ENCODE results near the gene DDX18.
"Not testable (repeated sequence)": the region's sequence is repeated elsewhere in the genome, so short reads cannot be mapped to it uniquely, and the experiment has no call there.

DDX18 gene

GRCh38 chr2:117814417-117815264 is at the start of gene DDX18:
Gene DDX18, plus strand, starts transcription at chr2:117814691. Its CDS starts 87 bp downstream, at chr2:117814778.
- DNase-seq = peak; percentile 96 to 97

GRCh38 chr2:117770730-117771129 is 43.8 kb upstream of the DDX18 start:
- DNase-seq = no peak

DNA sequence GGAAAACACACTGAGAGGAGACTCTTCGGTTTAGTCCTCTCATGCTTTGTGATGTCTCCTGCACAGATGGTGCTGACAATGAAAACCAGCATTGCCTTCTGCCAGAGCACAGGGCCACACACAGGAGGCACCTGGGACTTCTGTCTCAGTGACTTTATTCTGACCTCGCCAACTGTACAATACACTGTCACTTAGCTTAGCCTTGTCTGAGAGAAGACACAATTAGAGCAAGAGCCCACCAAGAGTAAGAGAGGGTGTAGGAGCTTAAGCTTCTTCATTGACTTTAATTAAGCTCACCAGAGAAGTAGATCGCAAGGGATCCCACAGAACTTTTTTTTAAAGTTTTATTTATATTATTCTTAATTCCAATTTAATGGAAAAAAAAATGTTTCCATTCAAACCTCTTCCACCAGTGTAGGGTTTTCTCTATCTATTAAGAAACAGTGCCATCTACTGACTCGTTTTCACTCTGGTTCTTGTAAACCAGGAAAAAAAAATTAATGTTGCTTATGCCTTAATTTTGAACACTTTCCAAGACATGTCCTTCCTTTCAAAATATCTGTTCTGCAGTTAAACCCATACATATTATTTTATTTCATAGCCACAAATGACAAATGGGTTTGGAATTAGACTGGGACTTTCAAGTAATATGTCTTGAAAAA is 42.4 kb upstream of the DDX18 start:
- DNase-seq = no peak

GRCh38 chr2:117774716-117775115 is 39.8 kb upstream of the DDX18 start:
- DNase-seq = no peak

DNA sequence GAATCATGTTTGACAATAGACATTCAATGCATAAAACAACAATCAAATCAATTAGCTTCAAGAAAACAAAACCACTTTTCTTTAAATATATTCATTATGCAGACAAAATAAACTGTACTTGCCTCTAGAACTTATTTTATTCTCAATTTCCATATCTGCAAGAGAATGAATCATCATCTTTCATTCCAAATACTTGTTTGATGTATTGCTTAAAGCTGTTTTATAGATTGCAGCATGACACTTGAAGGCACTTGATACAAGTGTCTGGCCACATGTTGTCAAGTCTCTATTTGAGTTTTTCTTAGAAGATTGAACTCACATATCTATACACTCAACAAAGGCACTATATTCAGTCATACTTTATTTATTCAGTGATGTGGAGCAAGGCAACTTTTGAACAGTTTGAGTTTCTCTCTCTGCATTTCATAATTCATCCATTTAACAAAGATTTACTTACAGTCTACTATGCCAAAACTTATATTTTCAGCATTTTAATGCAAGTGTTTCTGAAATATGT is 38.7 kb upstream of the DDX18 start:
- DNase-seq = no peak

- DNase-seq = no peak
These were observed 37.6 kb upstream of the DDX18 start for GRCh38 chr2:117776888-117777287.

- DNase-seq = peak; percentile 9 to 24
These were observed 28.8 kb upstream of the DDX18 start for GRCh38 chr2:117785740-117786139.

- no peak for DNase-seq
These were observed 28.0 kb upstream of the DDX18 start for GRCh38 chr2:117786520-117786919.

DNA sequence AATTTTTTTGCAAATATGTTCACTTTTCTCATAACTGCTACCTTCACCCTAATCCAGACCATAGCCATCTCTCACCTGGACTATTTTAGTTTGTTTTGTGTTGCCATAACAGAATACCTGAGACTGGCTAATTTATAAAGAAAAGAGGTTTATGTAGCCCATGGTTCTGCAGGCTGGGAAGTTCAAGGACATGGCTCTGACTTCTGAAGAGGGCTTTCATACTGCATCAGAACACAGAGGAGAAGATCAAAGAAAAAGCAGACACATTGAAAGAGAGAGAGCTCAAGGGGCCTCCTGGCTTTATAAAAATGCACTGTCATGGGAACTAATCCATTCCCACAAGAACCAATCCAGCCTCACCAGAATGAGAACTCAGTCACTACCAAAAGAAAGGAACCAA is 25.0 kb upstream of the DDX18 start:
- no peak for DNase-seq

DNA sequence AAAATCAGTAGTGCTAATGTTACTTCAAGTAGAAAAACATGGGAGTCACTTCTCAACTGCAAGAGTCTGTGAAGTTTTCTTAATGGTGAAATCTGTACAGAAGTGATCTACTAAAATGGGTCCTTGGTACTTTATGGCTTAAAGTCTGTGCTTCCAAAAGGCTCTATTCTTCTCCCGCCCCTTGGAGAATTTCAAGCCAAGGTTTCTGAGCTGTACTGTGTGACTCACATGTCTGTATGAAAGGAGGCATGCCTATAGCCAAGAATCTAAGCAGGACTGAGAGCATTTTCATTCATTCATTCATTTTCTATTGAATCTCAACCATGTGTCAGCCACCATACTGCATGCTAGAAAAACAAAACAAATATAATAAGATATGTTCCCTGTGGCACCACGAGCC is 19.8 kb upstream of the DDX18 start:
- no peak for DNase-seq

GRCh38 chr2:117801826-117802225 is 12.7 kb upstream of the DDX18 start:
- no peak for DNase-seq

- not testable (repeated sequence) for DNase-seq
These were observed 10.7 kb upstream of the DDX18 start for GRCh38 chr2:117803644-117804325.

DNA sequence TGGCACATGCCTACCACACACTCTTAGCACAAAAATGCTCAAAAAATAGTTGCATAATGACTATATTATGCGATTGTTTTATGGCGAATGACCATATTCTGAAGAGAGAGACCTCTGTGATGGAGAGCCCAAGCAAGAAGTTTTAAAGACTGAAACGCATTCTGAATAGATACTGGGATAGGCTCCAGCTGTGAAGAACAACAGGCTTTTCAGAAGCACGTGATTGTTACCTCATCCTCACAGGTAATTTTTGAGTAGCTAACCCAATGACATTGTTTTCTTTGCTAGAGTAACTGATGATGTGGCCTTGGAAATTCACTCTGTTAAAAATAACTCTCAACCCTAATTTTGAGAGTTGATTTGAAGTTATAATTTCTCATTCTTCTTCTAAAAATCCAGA is 2.0 kb upstream of the DDX18 start:
- DNase-seq = no peak

GRCh38 chr2:117815946-117816345 is 1.5 kb downstream of the DDX18 start:
- no peak for DNase-seq

DNA sequence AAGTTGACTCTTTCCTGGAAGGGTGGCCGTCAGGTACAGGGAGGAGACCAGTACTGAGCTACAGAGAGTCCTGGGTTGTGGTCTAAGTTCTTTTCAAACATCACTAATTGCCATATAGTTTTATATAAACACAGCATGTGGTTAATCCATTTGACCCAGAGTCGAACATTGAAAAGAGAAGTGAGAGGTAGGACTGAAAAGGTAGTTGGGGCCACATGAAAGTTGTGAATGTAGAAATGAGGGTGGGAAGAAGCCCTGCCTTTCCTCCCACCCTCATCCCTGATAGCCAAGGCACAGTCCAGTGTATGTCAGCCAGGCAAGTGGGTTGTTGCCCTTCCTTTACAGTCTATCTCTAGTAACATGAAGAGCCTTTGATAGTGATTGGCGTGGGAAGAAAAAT is 4.4 kb downstream of the DDX18 start:
- DNase-seq = no peak

- peak in 1 of 2 experiments; percentile 28 for DNase-seq
These were observed 6.0 kb downstream of the DDX18 start for GRCh38 chr2:117820444-117820843.

GRCh38 chr2:117825437-117825836 is 10.9 kb downstream of the DDX18 start:
- no peak for DNase-seq

- DNase-seq = not testable (repeated sequence)
These were observed 13.0 kb downstream of the DDX18 start for GRCh38 chr2:117827464-117827863.

- no peak for DNase-seq
These were observed 14.4 kb downstream of the DDX18 start for GRCh38 chr2:117828870-117829269.

- DNase-seq = no peak
These were observed 17.8 kb downstream of the DDX18 start for GRCh38 chr2:117832332-117832731.

DNA sequence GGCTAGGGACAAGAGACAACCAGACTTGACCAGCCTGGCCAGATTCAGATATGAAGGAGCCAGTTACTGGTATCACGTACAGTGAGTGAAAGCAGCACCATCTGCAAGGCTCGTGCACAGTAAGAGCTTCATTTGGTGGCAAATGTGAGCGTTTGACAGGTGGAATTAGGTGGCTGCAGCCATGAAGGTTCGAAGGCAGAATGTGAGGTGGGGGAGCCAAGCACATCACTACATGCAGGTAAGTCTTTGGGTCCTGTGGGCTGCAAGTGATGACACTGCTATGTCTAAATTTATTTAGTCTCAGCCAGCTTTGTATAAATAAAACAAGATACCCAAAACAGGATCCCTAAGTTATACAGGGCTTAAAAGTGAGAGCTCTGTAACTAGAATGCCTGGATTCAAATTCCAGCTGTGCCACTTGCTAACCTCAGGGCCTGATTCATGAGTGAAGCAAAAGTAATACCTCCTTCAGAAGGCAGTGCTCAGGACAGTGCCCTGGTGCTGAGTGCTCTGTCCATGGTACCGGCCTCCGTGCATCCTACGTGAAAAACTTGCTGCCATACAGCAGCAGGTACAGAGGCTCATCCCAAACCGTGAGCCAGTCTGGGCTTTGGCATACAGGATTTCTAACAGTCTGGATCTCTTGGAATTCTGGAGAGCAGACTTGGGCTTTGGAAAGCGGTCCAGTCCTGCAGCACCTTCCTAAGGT is 18.6 kb downstream of the DDX18 start:
- DNase-seq = no peak

DNA sequence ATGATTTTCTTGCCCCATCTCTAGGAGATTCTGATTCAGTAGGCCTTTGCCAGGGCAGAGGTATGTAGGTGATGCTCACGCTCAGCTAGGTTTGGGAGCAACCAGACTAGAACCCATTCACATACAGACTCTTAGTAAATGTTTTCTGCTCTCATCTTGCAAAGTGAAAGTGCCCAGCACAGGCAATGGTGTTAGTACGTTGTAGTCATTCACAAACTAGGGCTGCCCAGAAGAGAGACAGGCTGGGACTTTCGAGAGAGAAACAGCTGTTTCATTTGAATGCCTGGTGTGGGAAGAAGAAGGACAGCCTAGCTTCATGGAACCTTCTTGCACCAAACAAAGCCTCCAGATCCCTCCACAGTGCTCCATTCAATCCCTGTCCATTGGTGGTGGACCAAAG is 19.4 kb downstream of the DDX18 start:
- DNase-seq = no peak

GRCh38 chr2:117834992-117835391 is 20.5 kb downstream of the DDX18 start:
- DNase-seq = no peak
